NAMALWA (cell line): ENCODE results near the gene KRTAP12-4.
"Not testable (repeated sequence)": the region's sequence is repeated elsewhere in the genome, so short reads cannot be mapped to it uniquely, and the experiment has no call there.

Experiments used
- DNase-seq: peaks from one replicate; pipeline ENCODE4 v3.0.0-alpha.2; 2015; ENCODE audit warnings: low spot score

KRTAP12-4 gene

GRCh38 chr21:44654576-44655175 is at the start of gene KRTAP12-4:
Gene KRTAP12-4 (minus strand): TSS chr21:44654659. CDS start chr21:44654614, 45 bp downstream.
- DNase-seq: no peak

GRCh38 chr21:44703731-44704635 is 49.5 kb upstream of the KRTAP12-4 start:
- DNase-seq: no peak

GRCh38 chr21:44702973-44703730 is 48.7 kb upstream of the KRTAP12-4 start:
- no peak for DNase-seq

GRCh38 chr21:44702111-44702972 is 47.9 kb upstream of the KRTAP12-4 start:
- no peak for DNase-seq

GRCh38 chr21:44701541-44701940 is 47.1 kb upstream of the KRTAP12-4 start:
- DNase-seq: no peak

GRCh38 chr21:44701023-44701400 is 46.6 kb upstream of the KRTAP12-4 start:
- DNase-seq: no peak

GRCh38 chr21:44700101-44701022 is 45.9 kb upstream of the KRTAP12-4 start:
- DNase-seq: no peak

GRCh38 chr21:44699502-44700001 is 45.1 kb upstream of the KRTAP12-4 start:
- DNase-seq: no peak

GRCh38 chr21:44697811-44698734 is 43.6 kb upstream of the KRTAP12-4 start:
- no peak for DNase-seq

- not testable (repeated sequence) for DNase-seq
Measured at GRCh38 chr21:44697172-44697810, 42.8 kb upstream of the KRTAP12-4 start, which contains the start of gene KRTAP10-12. Gene KRTAP10-12 (plus strand): TSS chr21:44697172. CDS start chr21:44697202, 30 bp downstream.

- no peak for DNase-seq
Measured at GRCh38 chr21:44696572-44696971, 42.1 kb upstream of the KRTAP12-4 start.

GRCh38 chr21:44695641-44696040 is 41.2 kb upstream of the KRTAP12-4 start:
- DNase-seq: no peak

GRCh38 chr21:44695184-44695583 is 40.7 kb upstream of the KRTAP12-4 start:
- no peak for DNase-seq

GRCh38 chr21:44694776-44695175 is 40.3 kb upstream of the KRTAP12-4 start:
- no peak for DNase-seq

GRCh38 chr21:44692798-44693512 is 38.5 kb upstream of the KRTAP12-4 start:
- DNase-seq: no peak

- DNase-seq: no peak
Measured at GRCh38 chr21:44691686-44692085, 37.2 kb upstream of the KRTAP12-4 start.

GRCh38 chr21:44689740-44690139 is 35.3 kb upstream of the KRTAP12-4 start:
- DNase-seq: not testable (repeated sequence)

GRCh38 chr21:44687671-44688070 is 33.2 kb upstream of the KRTAP12-4 start:
- no peak for DNase-seq
